Measurements from ENCODE around the gene SIK2. TPM values are rescaled to one million over a fixed set of nuclear protein-coding genes. Genes with fewer than 3 reads are reported as not detected.
A peak's percentile ranks its signal among the peaks of the same experiment; 100 is the strongest.

Gene SIK2
- total RNA-seq, 1 donor from 2014 or later: 16.3 TPM

DNA sequence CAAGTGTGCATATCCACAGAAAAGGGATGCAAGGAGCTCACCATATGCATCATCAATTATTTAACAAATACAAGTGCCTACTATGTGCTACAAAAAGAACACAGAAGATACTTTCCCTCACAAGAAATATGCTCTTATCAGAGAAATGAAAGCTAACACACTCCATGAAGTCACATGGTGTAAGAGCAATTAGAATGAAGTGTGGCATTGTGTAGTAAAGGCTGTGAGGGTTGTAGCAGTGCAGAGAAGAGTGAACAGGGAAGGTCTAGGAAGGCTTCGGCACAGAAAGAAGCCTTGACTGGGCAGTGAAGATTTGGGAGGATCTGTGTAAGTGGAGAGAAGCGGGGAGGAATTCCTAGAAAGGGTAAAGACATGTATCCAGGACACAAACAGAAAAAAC is 141.5 kb downstream of the SIK2 start:
- H3K4me3 ChIP-seq: no peak overlapping the region
- peaks cover 17% of the 10 kb centered on the region for H3K4me1 ChIP-seq
- no peaks in the 10 kb centered on the region for H3K27me3 ChIP-seq (ENCODE audit: low read depth)
- intact Hi-C loops (cut with micrococcal nuclease): no loop called here
- TF ChIP-seq, protein P1, sequence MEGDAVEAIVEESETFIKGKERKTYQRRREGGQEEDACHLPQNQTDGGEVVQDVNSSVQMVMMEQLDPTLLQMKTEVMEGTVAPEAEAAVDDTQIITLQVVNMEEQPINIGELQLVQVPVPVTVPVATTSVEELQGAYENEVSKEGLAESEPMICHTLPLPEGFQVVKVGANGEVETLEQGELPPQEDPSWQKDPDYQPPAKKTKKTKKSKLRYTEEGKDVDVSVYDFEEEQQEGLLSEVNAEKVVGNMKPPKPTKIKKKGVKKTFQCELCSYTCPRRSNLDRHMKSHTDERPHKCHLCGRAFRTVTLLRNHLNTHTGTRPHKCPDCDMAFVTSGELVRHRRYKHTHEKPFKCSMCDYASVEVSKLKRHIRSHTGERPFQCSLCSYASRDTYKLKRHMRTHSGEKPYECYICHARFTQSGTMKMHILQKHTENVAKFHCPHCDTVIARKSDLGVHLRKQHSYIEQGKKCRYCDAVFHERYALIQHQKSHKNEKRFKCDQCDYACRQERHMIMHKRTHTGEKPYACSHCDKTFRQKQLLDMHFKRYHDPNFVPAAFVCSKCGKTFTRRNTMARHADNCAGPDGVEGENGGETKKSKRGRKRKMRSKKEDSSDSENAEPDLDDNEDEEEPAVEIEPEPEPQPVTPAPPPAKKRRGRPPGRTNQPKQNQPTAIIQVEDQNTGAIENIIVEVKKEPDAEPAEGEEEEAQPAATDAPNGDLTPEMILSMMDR (IDR thresholded peaks at IDR 0.05; ENCODE audit: borderline replicate concordance): no peak
- H3K9me3 ChIP-seq (replicated peaks): no peaks in the 10 kb centered on the region
- peaks cover 86% of the 10 kb centered on the region for H3K36me3 ChIP-seq
- no peak for DNase-seq
- no peak overlapping the region for H3K27ac ChIP-seq (replicated peaks)

DNA sequence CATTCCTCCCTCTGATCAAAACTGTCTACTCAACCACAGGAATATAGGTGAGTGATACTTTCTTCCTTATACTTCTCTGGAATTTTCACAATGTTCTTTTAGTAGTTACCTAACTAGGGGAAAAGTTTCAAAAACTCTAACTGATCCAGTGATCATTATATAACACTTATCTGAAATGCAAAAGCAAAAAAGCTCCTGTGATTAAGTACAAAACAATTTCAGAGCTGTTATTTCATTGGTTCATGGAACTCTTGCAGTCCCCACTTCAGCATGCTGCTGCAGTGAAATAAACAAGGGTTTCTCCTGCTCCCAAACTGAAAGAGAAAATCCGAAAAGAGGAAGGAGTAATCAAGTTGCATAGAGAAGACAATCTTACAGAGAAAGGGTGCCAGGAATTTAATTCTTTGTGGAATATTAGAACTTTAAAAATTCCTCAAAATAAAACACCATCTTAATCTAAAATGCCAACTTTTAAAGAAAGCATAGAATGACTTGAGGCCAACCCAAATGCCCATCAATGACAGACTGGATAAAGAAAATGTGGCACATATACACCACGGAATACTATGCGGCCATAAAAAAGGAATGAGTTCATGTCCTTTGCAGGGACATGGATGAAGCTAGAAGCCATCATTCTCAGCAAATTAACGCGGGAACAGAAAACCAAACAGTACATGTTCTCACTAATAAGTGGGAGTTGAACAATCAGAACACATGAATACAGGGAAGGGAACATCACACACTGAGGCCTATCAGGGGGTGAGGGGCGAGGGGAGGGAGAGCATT is 143.7 kb downstream of the SIK2 start:
- Histone ChIP-seq H3K27me3 (ENCODE audit: low read depth) (no peaks in the 10 kb centered on the region), H3K4me3 (no peak overlapping the region), H3K27ac (replicated peaks) (peak overlapping the region; percentile 2), H3K36me3 (peaks cover 98% of the 10 kb centered on the region), H3K9me3 (replicated peaks) (no peaks in the 10 kb centered on the region), H3K4me1 (peaks cover 17% of the 10 kb centered on the region)
- TF ChIP-seq, protein P1 (IDR thresholded peaks at IDR 0.05; ENCODE audit: borderline replicate concordance): no peak
- intact Hi-C loops (cut with micrococcal nuclease): no loop called here
- no peak for DNase-seq

DNA sequence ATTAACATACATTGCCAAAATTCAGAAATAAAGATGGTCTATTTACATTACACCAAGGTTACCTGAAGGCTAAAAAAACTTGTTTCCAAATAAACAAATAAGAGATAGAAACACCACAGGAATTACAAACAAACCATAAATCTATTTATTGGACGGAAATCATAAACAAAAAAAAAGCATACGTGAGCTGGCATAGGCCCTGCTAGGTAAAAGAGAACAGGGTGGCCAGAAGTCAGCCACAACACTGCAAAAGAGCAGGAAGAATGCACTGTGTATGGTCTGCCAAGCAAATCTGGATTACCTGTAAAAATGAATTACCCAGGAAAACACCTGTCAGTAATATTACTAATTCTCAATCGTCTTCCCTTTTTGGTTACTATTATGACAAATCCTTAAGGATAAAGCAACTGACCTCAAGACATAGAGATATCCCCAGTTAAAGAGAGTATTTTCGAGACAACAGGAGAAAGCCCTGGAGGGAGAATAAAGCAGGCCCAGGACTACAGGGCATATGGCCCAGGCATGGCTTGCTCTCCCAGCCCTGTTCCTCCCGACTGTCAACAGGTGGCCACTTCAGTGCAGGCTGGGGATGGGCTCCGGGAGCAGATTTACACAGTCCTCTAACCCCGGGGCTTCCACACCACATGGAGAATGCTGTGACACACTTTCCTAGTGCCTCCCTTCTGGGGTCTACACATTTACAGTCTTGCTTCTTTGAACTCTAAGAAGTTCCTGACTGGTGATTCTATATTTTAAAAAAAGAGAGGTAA is 146.0 kb downstream of the SIK2 start:
- no peak overlapping the region for H3K27ac ChIP-seq (replicated peaks)
- H3K27me3 ChIP-seq (ENCODE audit: low read depth): no peaks in the 10 kb centered on the region
- no peak for DNase-seq
- H3K9me3 ChIP-seq (replicated peaks): no peaks in the 10 kb centered on the region
- H3K4me1 ChIP-seq: peaks cover 13% of the 10 kb centered on the region
- H3K4me3 ChIP-seq: no peak overlapping the region
- TF ChIP-seq, protein P1 (IDR thresholded peaks at IDR 0.05; ENCODE audit: borderline replicate concordance): no peak
- intact Hi-C loops (cut with micrococcal nuclease): no loop called here
- peaks cover 98% of the 10 kb centered on the region for H3K36me3 ChIP-seq

DNA sequence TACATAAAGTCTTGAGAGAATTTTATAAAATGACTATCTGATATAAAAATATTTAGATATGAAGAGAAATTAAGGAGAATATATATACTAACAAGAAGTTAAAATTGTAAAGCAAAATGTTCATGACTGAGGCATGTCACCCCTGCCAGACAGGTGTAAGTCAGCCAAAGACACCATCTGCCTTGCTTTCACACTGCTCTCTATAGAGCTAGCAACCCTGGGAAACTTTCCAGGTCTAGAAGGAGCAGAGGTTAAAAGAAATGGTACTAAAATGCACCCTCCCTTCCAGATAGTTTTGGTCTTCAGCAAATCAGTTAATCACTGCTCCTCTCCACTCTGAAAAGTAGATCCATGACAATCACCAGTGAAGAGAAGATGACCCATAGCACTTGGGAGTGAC is 147.4 kb downstream of the SIK2 start:
- no peak overlapping the region for H3K27ac ChIP-seq (replicated peaks)
- H3K4me1 ChIP-seq: peaks cover 13% of the 10 kb centered on the region
- H3K27me3 ChIP-seq (ENCODE audit: low read depth): no peaks in the 10 kb centered on the region
- no peak for DNase-seq
- H3K36me3 ChIP-seq: peaks cover 98% of the 10 kb centered on the region
- H3K4me3 ChIP-seq: no peak overlapping the region
- intact Hi-C loops (cut with micrococcal nuclease): no loop called here
- H3K9me3 ChIP-seq (replicated peaks): no peaks in the 10 kb centered on the region
- TF ChIP-seq, protein P1 (IDR thresholded peaks at IDR 0.05; ENCODE audit: borderline replicate concordance): no peak

DNA sequence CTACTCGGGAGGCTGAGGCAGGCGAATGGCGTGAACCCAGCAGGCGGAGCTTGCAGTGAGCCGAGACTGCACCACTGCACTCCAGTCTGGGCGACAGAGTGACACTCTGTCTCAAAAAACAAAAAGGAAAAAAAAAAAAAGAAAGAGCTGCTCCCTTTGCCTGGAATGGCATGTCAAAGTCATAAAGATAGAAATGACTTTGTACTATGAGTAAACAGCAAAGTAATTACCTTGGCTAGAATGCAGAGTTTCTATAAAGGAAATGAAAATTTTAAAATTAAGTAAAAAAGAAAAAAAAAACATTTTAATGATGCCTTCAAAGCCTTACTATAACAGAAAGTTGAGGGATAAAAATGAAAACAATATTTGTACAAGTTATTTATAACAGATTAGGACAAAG is 153.8 kb downstream of the SIK2 start:
- H3K4me1 ChIP-seq: peaks cover 30% of the 10 kb centered on the region
- no peaks in the 10 kb centered on the region for H3K27me3 ChIP-seq (ENCODE audit: low read depth)
- intact Hi-C loops (cut with micrococcal nuclease): no loop called here
- H3K9me3 ChIP-seq (replicated peaks): no peaks in the 10 kb centered on the region
- DNase-seq: no peak
- no peak overlapping the region for H3K27ac ChIP-seq (replicated peaks)
- TF ChIP-seq, protein P1 (IDR thresholded peaks at IDR 0.05; ENCODE audit: borderline replicate concordance): no peak
- no peak overlapping the region for H3K4me3 ChIP-seq
- peaks cover 100% of the 10 kb centered on the region for H3K36me3 ChIP-seq
